ENCODE measurements around the gene TAPT1.

TAPT1 gene

GRCh38 chr4:16235209-16235608 is 8.9 kb upstream of the TAPT1 start:
- Mint-ChIP-seq H3K9me3 (no peaks in the 10 kb centered on the region), H3K4me3 (no peak overlapping the region), H3K27ac (no peak overlapping the region), H3K27me3 (peaks cover 3% of the 10 kb centered on the region), H3K36me3 (ENCODE audit: low read depth) (no peaks in the 10 kb centered on the region), H3K4me1 (peaks cover 43% of the 10 kb centered on the region)
- DNase-seq = no peak
- ATAC-seq = no peak

- Mint-ChIP-seq H3K4me3 (no peak overlapping the region), H3K4me1 (peaks cover 47% of the 10 kb centered on the region), H3K27ac (peak overlapping the region; percentile 16), H3K27me3 (peaks cover 3% of the 10 kb centered on the region), H3K9me3 (no peaks in the 10 kb centered on the region), H3K36me3 (ENCODE audit: low read depth) (no peaks in the 10 kb centered on the region)
- DNase-seq = no peak
- no peak for ATAC-seq
These were observed 7.4 kb upstream of the TAPT1 start for GRCh38 chr4:16233569-16234177.

GRCh38 chr4:16231570-16232245 is 5.4 kb upstream of the TAPT1 start:
- H3K4me1 Mint-ChIP-seq = peaks cover 59% of the 10 kb centered on the region
- DNase-seq = no peak
- H3K4me3 Mint-ChIP-seq = peak overlapping the region; percentile 60
- H3K36me3 Mint-ChIP-seq (ENCODE audit: low read depth) = peaks cover 3% of the 10 kb centered on the region
- ATAC-seq = no peak
- H3K27ac Mint-ChIP-seq = peak overlapping the region; percentile 89
- peaks cover 3% of the 10 kb centered on the region for H3K27me3 Mint-ChIP-seq
- no peaks in the 10 kb centered on the region for H3K9me3 Mint-ChIP-seq

- DNase-seq = no peak
- Mint-ChIP-seq H3K4me1 (peaks cover 61% of the 10 kb centered on the region), H3K4me3 (peak overlapping the region; percentile 5), H3K27me3 (peaks cover 3% of the 10 kb centered on the region), H3K9me3 (no peaks in the 10 kb centered on the region), H3K27ac (peak overlapping the region; percentile 89), H3K36me3 (ENCODE audit: low read depth) (peaks cover 3% of the 10 kb centered on the region)
- no peak for ATAC-seq
These were observed 4.0 kb upstream of the TAPT1 start for GRCh38 chr4:16230308-16230707.

GRCh38 chr4:16229604-16230003 is 3.3 kb upstream of the TAPT1 start:
- peaks cover 3% of the 10 kb centered on the region for H3K27me3 Mint-ChIP-seq
- no peak overlapping the region for H3K4me3 Mint-ChIP-seq
- no peaks in the 10 kb centered on the region for H3K9me3 Mint-ChIP-seq
- DNase-seq = no peak
- H3K36me3 Mint-ChIP-seq (ENCODE audit: low read depth) = peaks cover 5% of the 10 kb centered on the region
- H3K4me1 Mint-ChIP-seq = peaks cover 67% of the 10 kb centered on the region
- peak overlapping the region; percentile 89 for H3K27ac Mint-ChIP-seq
- ATAC-seq = no peak

- Mint-ChIP-seq H3K4me3 (peak overlapping the region; percentile 90), H3K27ac (peak overlapping the region; percentile 96), H3K4me1 (peaks cover 75% of the 10 kb centered on the region), H3K9me3 (no peaks in the 10 kb centered on the region), H3K36me3 (ENCODE audit: low read depth) (peaks cover 16% of the 10 kb centered on the region), H3K27me3 (no peaks in the 10 kb centered on the region)
- peak; percentile 25 for DNase-seq
- ATAC-seq = no peak
These were observed 1.2 kb upstream of the TAPT1 start for GRCh38 chr4:16227462-16227868.

GRCh38 chr4:16226816-16227461 is 668 bp upstream of the TAPT1 start:
- DNase-seq = peak; percentile 62
- ATAC-seq = peak; percentile 21
- H3K9me3 Mint-ChIP-seq = no peaks in the 10 kb centered on the region
- peak overlapping the region; percentile 96 for H3K27ac Mint-ChIP-seq
- peaks cover 16% of the 10 kb centered on the region for H3K36me3 Mint-ChIP-seq (ENCODE audit: low read depth)
- peak overlapping the region; percentile 90 for H3K4me3 Mint-ChIP-seq
- peaks cover 75% of the 10 kb centered on the region for H3K4me1 Mint-ChIP-seq
- no peaks in the 10 kb centered on the region for H3K27me3 Mint-ChIP-seq

GRCh38 chr4:16225167-16225862 is 956 bp downstream of the TAPT1 start:
- DNase-seq (no peak), ATAC-seq (no peak)

GRCh38 chr4:16224264-16225166 is 1.8 kb downstream of the TAPT1 start:
- peak overlapping the region; percentile 89 for H3K4me3 Mint-ChIP-seq
- DNase-seq (no peak), ATAC-seq (no peak)
- H3K27ac Mint-ChIP-seq = peak overlapping the region; percentile 88
- no peaks in the 10 kb centered on the region for H3K9me3 Mint-ChIP-seq
- peaks cover 21% of the 10 kb centered on the region for H3K36me3 Mint-ChIP-seq (ENCODE audit: low read depth)
- H3K27me3 Mint-ChIP-seq = no peaks in the 10 kb centered on the region
- peaks cover 56% of the 10 kb centered on the region for H3K4me1 Mint-ChIP-seq

More at GRCh38 chr4:16225167-16225862, 956 bp downstream of the TAPT1 start:
- Mint-ChIP-seq H3K36me3 (ENCODE audit: low read depth) (peaks cover 17% of the 10 kb centered on the region), H3K4me1 (peaks cover 61% of the 10 kb centered on the region), H3K4me3 (peak overlapping the region; percentile 89), H3K27ac (peak overlapping the region; percentile 88), H3K9me3 (no peaks in the 10 kb centered on the region), H3K27me3 (no peaks in the 10 kb centered on the region)

- DNase-seq (no peak), ATAC-seq (no peak)
- H3K27ac Mint-ChIP-seq = no peak overlapping the region
- peak overlapping the region; percentile 89 for H3K4me3 Mint-ChIP-seq
- peaks cover 22% of the 10 kb centered on the region for H3K36me3 Mint-ChIP-seq (ENCODE audit: low read depth)
- H3K4me1 Mint-ChIP-seq = peaks cover 55% of the 10 kb centered on the region
- H3K27me3 Mint-ChIP-seq = no peaks in the 10 kb centered on the region
- H3K9me3 Mint-ChIP-seq = no peaks in the 10 kb centered on the region
These were observed 3.2 kb downstream of the TAPT1 start for GRCh38 chr4:16222957-16223527.

GRCh38 chr4:16218950-16219349 is 7.3 kb downstream of the TAPT1 start:
- peaks cover 37% of the 10 kb centered on the region for H3K36me3 Mint-ChIP-seq (ENCODE audit: low read depth)

GRCh38 chr4:16217300-16218051 is 8.8 kb downstream of the TAPT1 start:
- ATAC-seq = peak; percentile 60
- Mint-ChIP-seq H3K4me3 (peak overlapping the region; percentile 56), H3K36me3 (ENCODE audit: low read depth) (peaks cover 37% of the 10 kb centered on the region), H3K9me3 (no peaks in the 10 kb centered on the region), H3K27me3 (no peaks in the 10 kb centered on the region), H3K27ac (peak overlapping the region; percentile 73), H3K4me1 (peaks cover 67% of the 10 kb centered on the region)
- no peak for DNase-seq

More at GRCh38 chr4:16218950-16219349, 7.3 kb downstream of the TAPT1 start:
- Mint-ChIP-seq H3K27ac (no peak overlapping the region), H3K27me3 (no peaks in the 10 kb centered on the region), H3K4me1 (peaks cover 68% of the 10 kb centered on the region), H3K9me3 (no peaks in the 10 kb centered on the region), H3K4me3 (no peak overlapping the region)
- no peak for DNase-seq
- ATAC-seq = no peak

- ATAC-seq = no peak
- H3K9me3 Mint-ChIP-seq = no peaks in the 10 kb centered on the region
- H3K36me3 Mint-ChIP-seq (ENCODE audit: low read depth) = peaks cover 39% of the 10 kb centered on the region
- H3K27me3 Mint-ChIP-seq = no peaks in the 10 kb centered on the region
- H3K4me1 Mint-ChIP-seq = peaks cover 70% of the 10 kb centered on the region
- H3K27ac Mint-ChIP-seq = peak overlapping the region; percentile 29
- H3K4me3 Mint-ChIP-seq = no peak overlapping the region
- no peak for DNase-seq
These were observed 13.2 kb downstream of the TAPT1 start for GRCh38 chr4:16213121-16213520.
